HG02884 (cell line): ENCODE data around the gene IFT57.
"Not testable (repeated sequence)": the region's sequence is repeated elsewhere in the genome, so short reads cannot be mapped to it uniquely, and the experiment has no call there.

Experiments
- ATAC-seq: cut with Tn5 transposase; IDR thresholded peaks from one replicate; pipeline ENCODE4 v1.9.1; 2021; ENCODE audit warnings: mild to moderate bottlenecking, moderate library complexity; ENCODE audit not compliant: unreplicated experiment

The IFT57 gene

DNA sequence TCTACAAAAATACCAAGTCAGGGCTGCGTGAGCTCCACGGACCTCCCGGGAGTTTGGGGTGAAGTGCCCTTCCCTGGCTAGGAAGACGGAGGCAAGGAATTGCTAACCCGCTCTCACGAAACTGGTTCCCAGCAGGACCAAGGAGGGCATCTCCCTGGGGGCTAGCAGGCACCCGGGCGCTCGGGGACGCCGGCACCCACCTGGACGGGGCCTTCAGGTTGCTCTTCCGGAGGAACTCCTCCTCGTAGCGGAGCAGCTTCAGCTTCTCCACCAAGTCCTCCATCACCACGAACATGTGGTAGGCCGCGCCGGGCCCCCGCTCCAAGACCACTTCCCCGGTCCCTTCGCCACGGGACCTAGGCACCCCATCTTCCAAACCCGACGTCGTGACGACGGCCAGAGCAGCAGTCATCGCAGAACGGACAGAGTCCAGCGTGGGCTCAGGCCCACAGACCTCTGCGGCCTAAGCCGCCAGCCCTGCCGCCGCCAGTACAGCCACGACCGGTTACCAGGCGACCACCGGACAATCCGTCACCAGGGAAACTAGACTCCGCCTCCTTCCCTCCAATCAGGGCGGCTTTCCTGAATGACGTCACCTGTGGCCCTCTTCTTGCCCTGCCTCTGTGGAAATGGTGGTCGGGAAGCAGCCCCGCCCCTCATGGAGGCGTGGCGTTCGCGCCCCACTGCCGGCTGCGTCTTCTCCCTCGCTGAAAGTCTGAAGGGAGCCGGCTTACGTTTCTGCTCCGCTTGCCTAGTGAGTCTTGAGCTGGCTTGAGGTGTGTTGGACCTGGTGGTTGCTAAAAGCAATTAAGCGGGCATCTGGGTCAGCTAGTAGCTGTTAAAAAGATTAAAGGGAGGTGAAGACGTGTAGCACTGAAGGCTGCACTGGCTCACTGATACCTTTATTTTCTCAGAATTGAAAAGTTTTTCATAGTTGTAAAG lies at the start of gene IFT57:
Gene IFT57 (minus strand): TSS at position 514 of the 942 bp plus-strand sequence. CDS start 102 bp downstream, at position 412.
- ATAC-seq: peak; percentile 86

GRCh38 chr3:108271626-108272025 lies 49.4 kb upstream of the IFT57 start:
- ATAC-seq: no peak

GRCh38 chr3:108268235-108268634 lies 46.0 kb upstream of the IFT57 start:
- ATAC-seq: not testable (repeated sequence)

- peak; percentile 55 for ATAC-seq
Observed at GRCh38 chr3:108264534-108265298, 42.5 kb upstream of the IFT57 start.

DNA sequence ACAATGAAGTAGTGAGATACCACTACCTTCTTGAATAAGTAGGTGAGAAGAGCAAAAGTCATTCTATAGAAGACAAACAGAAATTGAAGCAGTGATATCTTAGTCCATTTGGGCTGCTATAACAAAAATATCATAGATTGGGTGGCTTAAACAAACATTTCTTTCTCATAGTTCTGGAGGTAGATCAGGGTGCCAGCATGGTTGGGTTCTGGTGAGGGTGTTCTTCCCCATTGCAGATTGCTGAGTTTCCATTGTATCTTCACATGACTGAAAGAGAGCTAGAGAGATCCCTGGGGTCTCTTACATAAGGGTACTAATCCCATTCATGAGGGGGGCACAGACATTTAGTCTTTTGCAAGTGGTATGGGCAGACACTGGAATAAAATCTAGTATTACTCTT lies 32.9 kb upstream of the IFT57 start:
- no peak for ATAC-seq

DNA sequence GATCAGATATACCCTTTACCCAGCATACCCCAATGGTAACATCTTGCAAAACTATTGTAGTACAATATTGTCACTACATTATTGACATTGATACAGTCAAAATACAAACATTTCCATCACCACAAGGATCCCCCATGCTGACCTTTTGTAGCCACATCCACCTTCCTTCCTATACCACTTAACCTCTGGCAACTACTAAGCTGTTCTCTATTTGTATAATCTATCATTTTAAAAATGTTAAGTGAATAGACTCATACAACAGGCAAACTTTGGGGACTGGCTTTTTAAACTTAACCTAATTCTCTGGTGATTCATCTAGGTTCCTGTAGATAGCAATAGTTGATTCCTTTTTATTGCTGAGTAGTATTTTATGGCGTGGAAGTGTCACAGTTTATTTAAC lies 29.6 kb upstream of the IFT57 start:
- no peak for ATAC-seq

- no peak for ATAC-seq
Observed at GRCh38 chr3:108251265-108251664, 29.0 kb upstream of the IFT57 start.

DNA sequence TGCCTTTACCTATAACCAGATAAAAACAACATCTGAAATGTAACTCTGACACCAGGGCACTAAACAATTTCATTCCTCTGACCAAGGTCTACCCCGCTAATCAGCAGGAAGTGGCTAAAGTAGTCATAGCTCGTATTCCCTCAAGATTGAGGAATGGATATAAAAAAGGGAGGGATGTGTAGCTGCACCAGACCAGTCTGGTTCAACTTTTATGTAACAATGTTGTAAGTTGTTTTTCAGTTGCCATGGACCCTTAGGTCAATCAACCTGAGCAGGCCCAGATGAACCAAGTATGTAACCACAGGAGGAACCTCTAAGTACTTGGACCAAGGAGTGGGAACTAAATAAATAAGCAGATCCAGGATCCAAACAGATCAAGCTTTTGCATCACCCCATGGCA lies 28.4 kb upstream of the IFT57 start:
- no peak for ATAC-seq

DNA sequence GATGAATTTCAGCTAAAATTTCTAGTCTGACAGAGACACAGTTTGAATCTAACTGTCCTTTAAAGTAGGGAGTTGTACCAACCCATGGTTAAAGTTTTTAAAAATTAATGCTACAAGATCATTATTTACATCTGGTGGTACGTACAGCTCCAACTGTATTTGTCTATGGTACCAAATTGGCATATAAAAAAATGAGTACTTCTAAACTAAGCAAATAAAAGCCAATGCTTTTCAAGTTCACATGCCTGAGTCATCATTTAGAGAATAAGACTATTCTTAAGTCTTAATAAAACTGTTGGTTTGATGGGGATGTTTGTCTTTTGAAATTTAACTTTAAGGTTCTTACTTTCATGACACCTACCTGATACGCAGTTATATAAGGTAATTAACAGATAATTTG lies 21.0 kb upstream of the IFT57 start:
- no peak for ATAC-seq

GRCh38 chr3:108242776-108243175 lies 20.6 kb upstream of the IFT57 start:
- no peak for ATAC-seq

GRCh38 chr3:108241721-108242120 lies 19.5 kb upstream of the IFT57 start:
- ATAC-seq: no peak

DNA sequence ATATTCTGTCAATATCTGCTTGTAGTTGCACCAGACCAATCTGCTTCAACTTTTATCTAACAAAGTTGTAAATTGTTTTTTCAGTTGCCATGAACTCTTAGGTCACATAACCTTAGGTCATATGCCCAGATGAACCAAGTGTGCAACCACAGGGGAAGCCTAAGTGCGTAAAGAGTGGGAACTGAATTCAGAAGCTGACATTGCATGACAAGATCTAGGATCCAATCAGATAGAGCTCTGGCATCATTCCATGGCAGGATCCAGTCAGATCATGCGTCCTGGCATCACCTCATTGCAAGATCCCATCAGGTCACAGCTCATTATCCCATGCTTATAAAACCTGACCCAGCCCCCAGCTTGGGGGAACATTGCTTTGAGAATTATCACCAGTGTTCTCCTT lies 18.9 kb upstream of the IFT57 start:
- ATAC-seq: no peak

- no peak for ATAC-seq
Observed at GRCh38 chr3:108239082-108239481, 16.9 kb upstream of the IFT57 start.

DNA sequence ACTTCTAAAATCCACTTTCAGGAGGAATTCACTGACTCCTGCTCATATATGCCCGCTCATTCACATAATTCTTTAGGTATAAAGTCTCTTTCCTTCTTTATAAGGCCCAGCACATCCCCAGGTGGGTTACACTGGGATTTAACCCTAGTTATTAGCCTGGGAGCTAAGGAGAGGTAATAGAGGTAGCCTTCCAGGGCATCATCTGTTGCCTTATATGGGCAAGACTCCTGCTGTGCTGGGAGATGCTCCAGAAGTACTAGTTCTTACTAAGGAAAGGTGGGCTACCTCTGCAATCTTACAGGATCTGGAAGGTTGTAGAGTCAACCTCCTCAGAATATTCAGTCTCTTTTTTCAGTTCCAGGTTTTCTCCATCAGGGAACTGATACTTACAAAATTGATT lies 13.1 kb upstream of the IFT57 start:
- no peak for ATAC-seq

GRCh38 chr3:108234387-108234957 lies 12.2 kb upstream of the IFT57 start:
- ATAC-seq: no peak

DNA sequence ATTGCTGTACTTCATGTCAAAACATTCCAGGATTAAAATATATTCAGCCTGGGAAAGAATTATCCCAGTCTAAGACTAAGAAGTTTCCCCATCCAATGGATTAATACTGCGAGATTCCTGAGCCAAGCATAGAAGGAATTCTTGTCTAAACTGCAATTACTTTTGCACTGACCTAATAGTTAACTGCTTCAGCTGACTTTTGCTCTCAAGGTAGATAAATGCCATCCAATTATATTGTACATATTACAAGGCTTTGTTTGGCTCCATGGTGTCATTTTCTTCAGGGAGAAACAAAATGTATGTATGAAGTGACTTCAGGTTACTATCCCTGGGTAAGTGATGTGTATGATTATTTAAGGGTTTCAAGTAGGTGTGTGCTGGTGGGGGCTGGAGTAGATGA lies 6.1 kb upstream of the IFT57 start:
- ATAC-seq: no peak

- ATAC-seq: no peak
Observed at GRCh38 chr3:108227131-108227530, 4.9 kb upstream of the IFT57 start.

- ATAC-seq: no peak
Observed at GRCh38 chr3:108225221-108225620, 3.0 kb upstream of the IFT57 start.

- no peak for ATAC-seq
Observed at GRCh38 chr3:108223928-108224327, 1.7 kb upstream of the IFT57 start.

DNA sequence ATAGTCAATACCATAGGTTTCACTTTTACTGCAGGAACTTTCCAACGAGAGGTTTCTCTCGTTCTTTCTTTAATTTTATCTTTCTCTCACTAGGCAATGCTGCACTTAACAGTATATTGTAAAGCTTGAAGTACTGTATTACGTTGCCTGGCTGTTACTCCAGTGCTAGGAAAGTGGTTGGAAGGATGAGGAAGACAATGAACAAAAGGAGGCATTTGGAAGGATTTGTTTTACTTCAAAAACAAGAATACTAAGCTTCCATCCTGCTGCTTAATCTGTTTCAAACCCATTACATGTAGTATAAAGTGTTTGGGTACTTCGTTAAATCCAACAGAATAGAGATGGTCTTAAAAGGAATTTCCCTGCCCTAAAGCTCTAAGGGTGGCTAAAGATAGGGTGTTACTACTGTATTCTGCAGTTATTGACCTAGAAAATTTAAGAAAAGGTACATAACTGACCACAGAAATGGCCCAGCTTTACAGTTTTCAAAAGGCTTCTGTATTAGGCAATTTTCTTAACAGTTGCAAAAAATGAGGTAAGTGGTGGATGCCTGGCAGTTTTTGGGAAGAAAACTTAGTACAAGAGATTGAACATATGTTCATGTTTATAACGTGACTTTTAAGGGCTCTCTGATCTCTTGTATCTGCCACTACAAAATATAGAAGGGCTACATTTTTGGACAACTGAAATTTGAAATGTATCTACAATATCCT lies 785 bp upstream of the IFT57 start:
- no peak for ATAC-seq

DNA sequence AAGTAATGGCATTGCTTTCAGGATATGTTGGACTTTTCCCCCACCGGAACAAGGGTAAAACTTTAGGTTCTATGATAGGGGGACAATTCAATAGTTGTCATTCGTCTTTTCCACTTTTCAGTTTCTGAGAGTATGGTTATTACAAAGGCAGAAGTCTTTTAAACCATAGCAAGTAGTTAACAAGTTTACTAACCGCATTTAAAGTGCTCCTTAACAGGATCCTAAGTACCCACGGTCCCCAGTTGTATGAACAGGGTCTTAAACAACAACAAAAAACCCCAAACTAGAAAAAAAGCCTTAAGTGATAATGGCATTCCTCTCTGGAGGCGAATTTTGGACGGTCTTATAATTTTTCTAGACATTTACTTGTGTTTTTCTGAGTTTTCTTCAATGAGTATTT lies 831 bp downstream of the IFT57 start:
- no peak for ATAC-seq
